ENCODE measurements around the gene DDX50.
"Not testable (repeated sequence)": the region's sequence is repeated elsewhere in the genome, so short reads cannot be mapped to it uniquely, and the experiment has no call there.

The DDX50 gene

DNA sequence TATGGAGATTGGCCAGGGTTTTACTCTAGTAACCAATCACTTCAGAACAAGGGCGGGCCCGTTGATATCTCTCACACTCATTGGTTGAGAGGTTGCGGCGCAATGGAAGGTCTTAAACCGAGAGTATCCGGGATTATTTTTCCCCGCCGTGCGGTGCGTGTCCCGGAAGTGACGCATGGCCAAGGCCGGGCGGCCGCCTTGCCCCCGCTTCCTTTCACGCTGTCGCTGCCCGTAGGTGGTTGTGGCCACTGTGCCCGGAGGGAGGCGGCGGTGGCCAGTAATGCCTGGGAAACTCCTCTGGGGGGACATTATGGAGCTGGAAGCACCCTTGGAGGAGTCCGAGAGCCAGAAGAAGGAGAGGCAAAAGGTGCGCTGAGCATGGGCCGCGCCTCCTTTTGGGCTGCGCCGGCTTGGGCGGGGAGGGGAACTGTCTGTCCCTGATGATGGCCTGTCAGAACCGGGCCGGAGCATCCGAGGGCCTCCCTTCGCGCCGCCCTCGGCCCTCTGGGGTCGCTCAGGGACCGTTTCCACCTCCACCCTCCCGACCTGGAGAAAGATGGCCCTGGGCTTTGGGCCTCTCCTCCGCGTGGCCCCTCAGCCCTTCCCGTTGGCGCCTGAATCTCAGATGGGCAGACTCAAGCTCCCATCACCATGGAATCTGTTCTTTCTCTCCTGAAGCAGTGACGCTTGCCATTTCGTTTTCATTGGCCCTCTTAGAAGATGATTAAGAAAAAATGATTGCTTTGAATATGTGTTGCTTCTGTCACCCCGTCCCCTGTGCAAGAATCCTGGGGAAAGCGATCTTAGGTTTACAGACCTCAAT, at the start of gene DDX50:
TSS of gene DDX50 (plus strand) at position 211 of the 823 bp plus-strand sequence. CDS start at position 281, 70 bp downstream.
- DNase-seq (ENCODE audit: low read depth, low spot score) = peak; percentile 89

DNA sequence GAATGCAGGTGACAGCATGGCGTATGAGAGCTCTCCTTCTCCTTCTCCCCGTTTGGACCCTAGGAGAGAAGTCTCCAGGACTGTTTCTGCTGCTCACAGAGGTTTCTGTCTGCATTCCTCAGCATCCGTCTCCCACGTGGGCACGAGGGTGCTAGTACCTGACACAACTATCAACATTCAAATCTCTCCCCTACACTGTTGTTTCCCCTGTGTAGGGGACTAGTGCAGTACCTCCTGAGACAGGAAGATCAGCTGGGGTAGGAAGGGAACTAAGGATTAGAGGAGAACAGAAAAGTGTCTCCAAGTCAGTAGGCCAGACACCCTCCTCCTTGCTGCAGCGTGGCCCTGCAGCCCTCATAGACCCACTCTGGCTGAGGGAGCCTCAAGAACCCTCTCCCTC, 44.8 kb upstream of the DDX50 start:
- DNase-seq (ENCODE audit: low read depth, low spot score) = no peak

GRCh38 chr10:68857005-68857404, 44.1 kb upstream of the DDX50 start:
- DNase-seq (ENCODE audit: low read depth, low spot score) = no peak

- DNase-seq (ENCODE audit: low read depth, low spot score) = no peak
These were observed 39.9 kb upstream of the DDX50 start for GRCh38 chr10:68861253-68861652.

DNA sequence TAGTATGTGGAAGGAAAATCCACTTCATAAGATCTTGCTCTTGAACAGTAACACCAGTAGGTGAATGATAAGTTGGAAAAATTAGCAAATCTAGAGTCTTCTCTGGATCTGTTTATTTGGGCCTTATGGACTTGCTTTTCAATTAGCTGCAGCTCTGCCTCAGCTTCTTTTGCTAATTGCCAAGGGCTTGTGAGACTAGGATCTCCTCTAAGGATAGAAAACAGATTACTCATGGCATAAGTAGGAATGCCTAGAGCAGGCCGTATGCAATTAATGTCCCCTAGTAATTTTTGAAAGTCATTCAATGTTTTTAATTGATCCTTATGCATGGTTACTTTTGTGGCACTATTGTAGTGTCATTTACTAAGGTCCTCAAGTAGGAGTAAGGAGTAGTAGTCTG, 36.5 kb upstream of the DDX50 start:
- DNase-seq (ENCODE audit: low read depth, low spot score) = no peak

- not testable (repeated sequence) for DNase-seq (ENCODE audit: low read depth, low spot score)
These were observed 32.9 kb upstream of the DDX50 start for GRCh38 chr10:68868173-68868572.

- DNase-seq (ENCODE audit: low read depth, low spot score) = no peak
These were observed 31.5 kb upstream of the DDX50 start for GRCh38 chr10:68869623-68870022.

GRCh38 chr10:68870061-68870460, 31.1 kb upstream of the DDX50 start:
- no peak for DNase-seq (ENCODE audit: low read depth, low spot score)

DNA sequence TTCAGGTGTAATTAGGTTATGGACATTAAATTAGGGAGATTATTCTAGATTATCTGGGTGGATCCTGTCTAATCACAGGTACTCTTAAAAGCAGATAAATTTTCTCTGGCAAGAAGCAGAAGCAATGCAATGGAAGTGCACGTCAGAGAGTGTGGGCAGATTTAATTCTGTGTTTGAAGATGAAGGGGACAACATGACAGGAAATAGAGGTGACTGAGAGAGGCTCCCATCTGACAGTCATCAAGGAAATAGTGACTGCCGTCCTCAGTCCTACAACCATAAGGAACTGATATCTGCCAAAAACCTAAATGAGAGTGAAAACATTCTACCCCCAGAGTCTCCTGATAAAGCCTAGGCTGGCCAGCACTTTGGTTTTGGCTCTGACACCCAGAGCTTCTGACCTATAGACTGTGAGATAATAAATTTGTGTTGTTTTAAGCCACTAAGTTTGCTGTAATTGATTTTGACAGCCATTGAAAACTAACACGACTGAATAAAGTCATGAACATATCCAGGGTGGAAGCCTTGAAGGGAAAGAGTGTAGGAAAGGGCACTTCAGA, 30.5 kb upstream of the DDX50 start:
- no peak for DNase-seq (ENCODE audit: low read depth, low spot score)

DNA sequence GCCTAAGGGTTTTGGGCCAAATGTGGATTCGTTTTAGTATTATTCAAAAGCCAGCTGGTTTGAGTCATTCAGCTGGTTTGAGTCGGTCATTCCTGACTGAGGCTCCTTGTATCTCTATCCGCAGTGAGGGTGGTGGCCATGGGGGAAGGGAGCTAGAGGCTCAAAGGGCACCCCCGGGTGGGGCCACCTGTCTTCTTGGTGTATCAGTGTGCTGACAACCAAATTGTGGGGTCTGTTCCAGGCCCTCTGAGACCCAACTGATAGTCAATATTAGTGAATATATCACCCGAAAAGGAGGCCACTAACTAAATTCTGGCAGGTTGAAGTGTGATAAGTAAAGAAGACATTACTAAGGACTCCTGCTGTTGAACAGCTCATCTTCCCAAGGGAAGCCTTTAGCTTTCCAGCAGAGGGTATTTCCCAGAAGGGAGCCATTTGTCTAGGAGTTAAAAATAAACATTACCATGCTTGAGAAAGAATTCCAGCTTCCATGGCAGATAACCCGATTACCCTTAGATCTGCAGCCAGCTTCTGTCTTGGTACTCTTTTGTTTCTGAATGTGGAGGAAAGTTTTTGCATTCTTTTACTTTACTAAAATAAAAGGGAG, 29.9 kb upstream of the DDX50 start:
- no peak for DNase-seq (ENCODE audit: low read depth, low spot score)

DNA sequence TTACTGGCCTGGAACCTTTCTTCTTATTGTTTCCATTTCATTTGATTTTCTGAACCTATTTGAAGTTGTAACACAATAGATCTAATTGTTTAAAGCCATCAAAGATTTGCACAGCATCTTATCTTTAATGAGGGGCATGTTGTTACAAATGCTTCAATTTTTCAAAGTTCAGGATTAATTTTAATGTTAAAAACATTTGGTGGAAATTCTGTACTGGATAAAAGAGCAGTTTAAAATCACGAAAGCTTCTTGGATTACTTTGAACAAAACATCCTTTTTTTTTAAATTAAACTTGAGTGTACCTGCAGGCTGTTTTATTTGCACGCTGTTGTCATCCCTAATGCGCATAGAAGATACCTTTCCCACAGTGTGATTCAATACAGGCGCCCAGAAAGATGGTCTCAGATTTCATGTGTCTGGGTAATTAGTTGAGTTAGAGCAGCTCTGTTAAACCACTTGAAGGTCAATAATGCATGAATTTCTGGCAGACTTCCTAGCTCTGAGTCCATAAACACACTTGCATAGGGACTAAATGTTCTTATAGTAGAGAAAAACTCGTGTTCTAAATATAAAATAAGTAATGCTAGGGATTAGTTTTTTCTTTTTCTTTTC, 29.3 kb upstream of the DDX50 start:
- DNase-seq (ENCODE audit: low read depth, low spot score) = no peak

DNA sequence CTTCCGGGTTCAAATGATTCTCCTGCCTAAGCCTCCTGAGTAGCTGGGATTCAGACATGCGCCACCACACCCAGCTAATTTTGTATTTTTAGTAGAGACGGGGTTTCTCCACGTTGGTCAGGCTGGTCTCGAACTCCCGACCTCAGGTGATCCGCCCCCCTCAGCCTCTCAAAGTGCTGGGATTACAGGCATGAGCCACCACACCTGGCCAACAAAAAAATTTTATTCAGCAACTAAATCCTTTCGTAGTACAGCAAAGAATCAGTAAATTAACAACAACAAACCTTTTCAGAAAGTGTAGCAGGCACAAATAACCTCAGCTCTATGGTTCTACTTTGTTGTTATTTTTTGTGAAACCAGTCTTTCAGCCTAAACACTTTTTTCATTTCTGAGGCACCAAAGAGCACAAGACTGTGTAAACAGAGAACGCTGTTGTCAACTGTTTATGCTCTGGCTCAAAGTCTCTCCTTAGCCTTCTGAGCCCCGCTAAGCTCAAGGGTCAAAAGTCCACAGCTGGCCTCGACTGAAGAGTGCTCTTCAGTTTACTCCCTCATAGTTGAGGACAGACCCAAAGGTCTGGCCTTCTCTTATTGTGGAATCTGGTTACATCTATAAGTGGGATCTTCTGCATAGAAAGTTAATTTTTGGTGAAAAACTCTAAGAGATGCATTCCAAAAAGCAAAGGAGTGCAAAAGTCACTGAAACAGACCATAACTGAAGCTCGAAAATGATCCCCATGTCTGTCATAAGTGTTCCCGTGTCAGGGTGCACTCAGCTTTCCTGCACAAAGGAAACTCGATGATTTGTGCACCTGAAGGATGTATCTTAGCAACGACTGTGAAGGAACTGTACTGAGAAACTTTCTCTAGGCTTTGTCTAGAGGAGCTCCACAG, 24.6 kb upstream of the DDX50 start:
- no peak for DNase-seq (ENCODE audit: low read depth, low spot score)

DNA sequence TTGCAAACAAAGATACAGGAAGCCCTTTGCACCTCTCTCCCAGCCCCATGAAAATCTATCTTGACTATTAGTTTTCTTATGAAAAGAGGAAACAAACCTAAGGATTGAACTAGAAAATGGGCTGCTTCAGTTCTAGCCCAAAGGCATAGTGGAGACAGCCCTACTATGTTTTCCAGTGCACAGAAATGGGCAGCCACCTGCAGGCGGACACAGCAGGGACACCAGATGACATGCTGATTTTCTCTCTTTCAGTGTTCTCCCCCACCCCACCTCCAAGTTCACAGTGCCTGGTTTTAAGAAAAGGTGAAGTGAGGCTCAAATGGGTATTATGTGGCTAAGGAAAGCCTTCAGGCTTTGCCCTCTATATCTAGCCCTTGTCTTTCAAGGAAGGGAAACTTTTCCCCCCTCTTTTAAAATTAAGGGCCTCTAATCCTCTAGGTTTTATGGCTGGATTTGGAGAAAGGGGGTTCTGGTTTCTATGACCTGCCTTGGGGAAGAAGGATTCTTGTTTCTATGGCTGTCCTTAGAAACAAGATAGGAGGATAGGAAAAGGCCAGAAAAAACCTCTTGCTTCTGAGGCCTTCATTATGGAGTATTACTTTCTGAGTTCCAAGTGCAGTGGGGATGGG, 23.5 kb upstream of the DDX50 start:
- DNase-seq (ENCODE audit: low read depth, low spot score) = no peak

DNA sequence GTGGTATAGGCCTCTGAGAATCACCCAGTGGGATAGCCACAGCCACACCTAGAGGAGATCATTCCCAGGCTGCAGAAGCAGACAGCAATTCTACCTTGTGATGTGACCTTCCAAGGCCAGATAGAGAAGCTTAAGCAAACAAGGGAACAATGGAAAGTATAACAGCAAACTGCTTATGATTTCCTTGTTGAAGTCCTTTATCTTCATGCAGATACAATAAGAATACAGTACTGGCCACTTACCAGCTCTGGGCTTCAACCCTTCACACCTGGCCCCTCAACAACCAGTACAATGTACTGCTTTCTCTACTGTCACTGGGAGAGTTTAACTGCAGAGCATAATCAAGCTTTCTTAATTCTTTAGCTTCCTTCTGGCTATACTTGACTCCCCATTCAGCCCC, 22.6 kb upstream of the DDX50 start:
- no peak for DNase-seq (ENCODE audit: low read depth, low spot score)

GRCh38 chr10:68879628-68880027, 21.5 kb upstream of the DDX50 start:
- DNase-seq (ENCODE audit: low read depth, low spot score) = no peak

GRCh38 chr10:68880181-68880580, 20.9 kb upstream of the DDX50 start:
- no peak for DNase-seq (ENCODE audit: low read depth, low spot score)

GRCh38 chr10:68895041-68895440, 6.1 kb upstream of the DDX50 start:
- no peak for DNase-seq (ENCODE audit: low read depth, low spot score)

- DNase-seq (ENCODE audit: low read depth, low spot score) = no peak
These were observed 3.8 kb upstream of the DDX50 start for GRCh38 chr10:68897336-68897741.

DNA sequence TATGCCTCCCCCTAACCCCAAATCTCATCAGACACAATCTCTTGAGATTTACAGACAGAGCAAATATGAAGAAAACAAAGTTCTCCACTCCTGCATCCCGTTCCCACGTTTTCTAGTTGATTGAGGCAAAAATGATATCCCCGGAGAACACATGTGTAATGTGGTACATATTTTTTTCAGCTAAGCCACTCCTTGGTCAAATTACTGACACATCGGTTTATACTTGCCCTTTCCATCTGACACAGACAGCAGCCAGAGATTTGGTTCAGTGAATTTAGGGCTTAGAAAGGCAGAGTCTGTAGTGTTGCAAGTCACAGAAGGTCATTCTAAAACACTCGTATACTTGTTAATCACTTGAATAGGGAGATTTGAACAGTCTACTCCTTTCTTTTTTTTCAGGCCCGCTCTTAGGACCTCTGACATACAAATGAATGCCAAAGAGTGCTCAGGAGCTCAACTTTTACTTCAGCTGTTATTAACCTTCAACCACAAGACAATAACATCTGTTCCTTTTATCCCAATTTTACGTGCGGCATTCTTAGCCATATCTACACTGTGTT, 1.8 kb upstream of the DDX50 start:
- DNase-seq (ENCODE audit: low read depth, low spot score) = no peak

DNA sequence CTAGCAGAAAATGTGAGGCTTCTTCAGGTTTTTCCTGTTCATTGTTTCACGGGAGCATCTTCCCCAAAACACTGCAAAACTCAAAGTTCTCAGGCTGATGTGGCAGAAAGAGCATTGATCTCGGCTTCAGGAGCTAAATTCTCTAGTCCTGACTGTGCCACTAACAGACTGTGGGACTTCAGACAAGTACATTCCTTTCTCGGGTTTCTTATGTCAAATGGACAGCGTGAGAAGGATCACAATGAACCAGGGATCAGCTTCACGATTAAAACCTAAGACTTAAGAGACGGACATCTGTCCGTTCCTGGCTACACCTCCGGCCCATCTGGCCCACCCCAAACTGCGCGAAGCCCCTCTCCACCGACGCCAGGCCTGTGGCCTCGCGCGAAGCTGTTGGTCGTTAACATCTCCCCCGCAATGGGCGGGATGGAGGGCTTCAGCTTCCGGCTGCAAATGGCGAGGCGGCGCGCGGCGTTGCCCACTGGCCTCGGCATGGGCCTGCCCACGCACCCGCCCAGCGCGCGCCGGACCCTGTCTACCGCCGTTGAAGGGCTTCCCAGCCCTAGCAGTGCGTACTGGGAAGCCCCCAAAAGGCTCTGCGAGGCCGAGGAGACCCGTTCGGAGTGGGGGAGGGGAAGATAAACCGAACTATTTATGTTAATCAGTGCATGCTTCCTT, 549 bp upstream of the DDX50 start:
- DNase-seq (ENCODE audit: low read depth, low spot score) = no peak
